Peyer's patch (tissue), 4 donors: Measurements from ENCODE around the gene OPN1LW.

Experiments used
- POLR2A ChIP-seq, 2 donors: fragments of 450-650 bp; IDR thresholded peaks; one replicate each; pipeline ENCODE4 v1.5.1; 2017; ENCODE audit warnings: antibody characterized with exemption in 2 of 2, mild to moderate bottlenecking in 2 of 2, moderate library complexity in 2 of 2
- TF ChIP-seq, protein P1 (sequence below), 6 experiments: fragments of 450-650 bp in 4 of 6; fragments of 200-600 bp in 2 of 6; sonication (generic) in 1 of 6; IDR thresholded peaks; one replicate each; pipeline ENCODE4 v1.5.1; 2017 to 2019; ENCODE audit warnings: antibody characterized with exemption in 6 of 6, mild to moderate bottlenecking in 3 of 6, moderate library complexity in 1 of 6

GRCh38 chrX:154142950-154143745 is 895 bp upstream of the OPN1LW start:
- TF ChIP-seq, protein P1, sequence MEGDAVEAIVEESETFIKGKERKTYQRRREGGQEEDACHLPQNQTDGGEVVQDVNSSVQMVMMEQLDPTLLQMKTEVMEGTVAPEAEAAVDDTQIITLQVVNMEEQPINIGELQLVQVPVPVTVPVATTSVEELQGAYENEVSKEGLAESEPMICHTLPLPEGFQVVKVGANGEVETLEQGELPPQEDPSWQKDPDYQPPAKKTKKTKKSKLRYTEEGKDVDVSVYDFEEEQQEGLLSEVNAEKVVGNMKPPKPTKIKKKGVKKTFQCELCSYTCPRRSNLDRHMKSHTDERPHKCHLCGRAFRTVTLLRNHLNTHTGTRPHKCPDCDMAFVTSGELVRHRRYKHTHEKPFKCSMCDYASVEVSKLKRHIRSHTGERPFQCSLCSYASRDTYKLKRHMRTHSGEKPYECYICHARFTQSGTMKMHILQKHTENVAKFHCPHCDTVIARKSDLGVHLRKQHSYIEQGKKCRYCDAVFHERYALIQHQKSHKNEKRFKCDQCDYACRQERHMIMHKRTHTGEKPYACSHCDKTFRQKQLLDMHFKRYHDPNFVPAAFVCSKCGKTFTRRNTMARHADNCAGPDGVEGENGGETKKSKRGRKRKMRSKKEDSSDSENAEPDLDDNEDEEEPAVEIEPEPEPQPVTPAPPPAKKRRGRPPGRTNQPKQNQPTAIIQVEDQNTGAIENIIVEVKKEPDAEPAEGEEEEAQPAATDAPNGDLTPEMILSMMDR (IDR thresholded peaks at IDR 0.05), result no peak
- TF ChIP-seq POLR2A (IDR thresholded peaks at IDR 0.05), result no peak
